H9 (cell line): ENCODE results near the gene NPRL2. TPM values are rescaled to one million over a fixed set of nuclear protein-coding genes. Genes with fewer than 3 reads are reported as not detected.

Source experiments
- DNase-seq: peaks from one replicate; pipeline ENCODE4 v3.0.0-alpha.2; 2017
- H2AFZ ChIP-seq: one replicate; pipeline ENCODE4 v1.6.1; 2013; ENCODE audit warnings: mild to moderate bottlenecking, low read length, control low read depth, moderate library complexity
- H2AK5ac ChIP-seq: 2 replicates; pipeline ENCODE4 v1.6.1; 2013; ENCODE audit warnings: low read length, control low read depth, mixed read lengths; ENCODE audit not compliant: insufficient read length
- H2BK120ac ChIP-seq: one replicate; pipeline ENCODE4 v1.6.1; 2013; ENCODE audit warnings: low read depth, mild to moderate bottlenecking, low read length, control low read depth, inconsistent platforms; ENCODE audit not compliant: poor library complexity, severe bottlenecking
- H2BK12ac ChIP-seq: 2 replicates; pipeline ENCODE4 v1.6.1; 2013; ENCODE audit warnings: low read length, control low read depth, mixed read lengths, low read depth; ENCODE audit not compliant: insufficient read length
- H2BK15ac ChIP-seq: 2 replicates; pipeline ENCODE4 v1.6.1; 2013; ENCODE audit warnings: low read depth, low read length, control low read depth
- H2BK20ac ChIP-seq: one replicate; pipeline ENCODE4 v1.6.1; 2013; ENCODE audit warnings: low read depth, mild to moderate bottlenecking, low read length, control low read depth, inconsistent platforms; ENCODE audit not compliant: poor library complexity, severe bottlenecking
- H2BK5ac ChIP-seq: 2 replicates; pipeline ENCODE4 v1.6.1; 2013; ENCODE audit warnings: low read length, control low read depth, mixed read lengths; ENCODE audit not compliant: insufficient read length
- H3K14ac ChIP-seq: 2 replicates; pipeline ENCODE4 v1.6.1; 2013; ENCODE audit warnings: low read length, control low read depth; ENCODE audit not compliant: insufficient read depth
- H3K18ac ChIP-seq: 2 replicates; pipeline ENCODE4 v1.6.1; 2013; ENCODE audit warnings: low read depth, mild to moderate bottlenecking, mixed read lengths, low read length, control low read depth; ENCODE audit not compliant: insufficient read length
- H3K23ac ChIP-seq: 2 replicates; pipeline ENCODE4 v1.6.1; 2013; ENCODE audit warnings: low read length, control low read depth, mixed read lengths, low read depth; ENCODE audit not compliant: insufficient read length
- H3K23me2 ChIP-seq: 2 replicates; pipeline ENCODE4 v1.6.1; 2013; ENCODE audit warnings: low read depth, mild to moderate bottlenecking, mixed read lengths, low read length, control low read depth; ENCODE audit not compliant: insufficient read length, poor library complexity, severe bottlenecking
- H3K27ac ChIP-seq: 2 replicates; pipeline ENCODE4 v1.5.1; 2013; ENCODE audit warnings: low read length, control low read depth, mixed read lengths, low read depth; ENCODE audit not compliant: insufficient read length
- H3K27me3 ChIP-seq: 2 replicates; pipeline ENCODE4 v1.6.1; 2013; ENCODE audit warnings: low read length, control low read depth, inconsistent platforms; ENCODE audit not compliant: insufficient read depth
- H3K4ac ChIP-seq: 2 replicates; pipeline ENCODE4 v1.6.1; 2013; ENCODE audit warnings: low read depth, mild to moderate bottlenecking, control low read depth, inconsistent platforms, low read length, moderate library complexity
- H3K4me1 ChIP-seq: 2 replicates; pipeline ENCODE4 v1.6.1; 2013; ENCODE audit warnings: low read length, control low read depth, inconsistent platforms; ENCODE audit not compliant: insufficient read depth
- H3K4me2 ChIP-seq: 2 replicates; pipeline ENCODE4 v1.6.1; 2013; ENCODE audit warnings: low read length, control low read depth, mixed read lengths; ENCODE audit not compliant: insufficient read length, insufficient read depth
- H3K56ac ChIP-seq: 2 replicates; pipeline ENCODE4 v1.6.1; 2013; ENCODE audit warnings: low read depth, mild to moderate bottlenecking, mixed read lengths, low read length, control low read depth; ENCODE audit not compliant: insufficient read length
- H3K79me1 ChIP-seq: 2 replicates; pipeline ENCODE4 v1.6.1; 2013; ENCODE audit warnings: low read depth, mild to moderate bottlenecking, moderate library complexity, low read length, control low read depth, inconsistent platforms; ENCODE audit not compliant: insufficient read depth, poor library complexity, severe bottlenecking
- H3K79me2 ChIP-seq: 2 replicates; pipeline ENCODE4 v1.6.1; 2013; ENCODE audit warnings: low read length, control low read depth, inconsistent platforms; ENCODE audit not compliant: insufficient read depth
- H3K9ac ChIP-seq: 2 replicates; pipeline ENCODE4 v1.6.1; 2013; ENCODE audit warnings: low read length, control low read depth, mixed read lengths; ENCODE audit not compliant: insufficient read length; ENCODE audit errors: extremely low read depth
- H3K9me3 ChIP-seq: one replicate; pipeline ENCODE4 v1.6.1; 2013; ENCODE audit warnings: low read depth, low read length, inconsistent platforms; ENCODE audit not compliant: control insufficient read depth
- H3T11ph ChIP-seq: one replicate; pipeline ENCODE4 v1.6.1; 2013; ENCODE audit warnings: mild to moderate bottlenecking, low read length, control low read depth, inconsistent platforms
- H4K20me1 ChIP-seq: one replicate; pipeline ENCODE4 v1.6.1; 2013; ENCODE audit not compliant: control insufficient read depth, insufficient read length, insufficient read depth
- H4K5ac ChIP-seq: 2 replicates; pipeline ENCODE4 v1.6.1; 2013; ENCODE audit warnings: low read depth, mild to moderate bottlenecking, mixed read lengths, low read length, control low read depth; ENCODE audit not compliant: insufficient read length
- H4K8ac ChIP-seq: replicated peaks from 2 replicates; pipeline ENCODE4 v1.6.1; 2013; ENCODE audit warnings: low read length, control low read depth, mixed read lengths, low read depth; ENCODE audit not compliant: insufficient read length
- H4K91ac ChIP-seq: 2 replicates; pipeline ENCODE4 v1.6.1; 2013; ENCODE audit warnings: low read depth, mild to moderate bottlenecking, moderate library complexity, mixed read lengths, low read length, control low read depth; ENCODE audit not compliant: insufficient read length
- H3K27ac Mint-ChIP-seq, 3 experiments: 2 replicates in 2 of 3; 3 replicates in 1 of 3; pipeline ENCODE4 v1.8.0; 2020 to 2021; ENCODE audit warnings: mixed read lengths in 3 of 3, mild to moderate bottlenecking in 1 of 3, moderate library complexity in 1 of 3
- H3K27me3 Mint-ChIP-seq: 2 replicates; pipeline ENCODE4 v1.8.0; 2021; ENCODE audit warnings: low read depth, mild to moderate bottlenecking, moderate library complexity, mixed read lengths
- H3K36me3 Mint-ChIP-seq, 3 experiments: 2 replicates in 2 of 3; 3 replicates in 1 of 3; pipeline ENCODE4 v1.8.0; 2020 to 2021; ENCODE audit warnings: low read depth in 3 of 3, mixed read lengths in 3 of 3; ENCODE audit not compliant: insufficient read depth in 1 of 3
- H3K4me1 Mint-ChIP-seq, 2 experiments: 2 replicates each; pipeline ENCODE4 v1.8.0; 2020; ENCODE audit warnings: mixed read lengths in 2 of 2
- H3K4me3 Mint-ChIP-seq, 2 experiments: 2 replicates in 1 of 2; 3 replicates in 1 of 2; pipeline ENCODE4 v1.8.0; 2020 to 2021; ENCODE audit warnings: mild to moderate bottlenecking in 2 of 2, mixed read lengths in 2 of 2, moderate library complexity in 1 of 2
- H3K9me3 Mint-ChIP-seq, 2 experiments: 2 replicates in 1 of 2; 3 replicates in 1 of 2; pipeline ENCODE4 v1.8.0; 2020; ENCODE audit warnings: mild to moderate bottlenecking in 2 of 2, mixed read lengths in 2 of 2, moderate library complexity in 1 of 2
- CTCF ChIP-seq: fragments of 200-600 bp; sonication (generic); conservative IDR thresholded peaks from 3 replicates; pipeline ENCODE4 v1.8.0; 2021; ENCODE audit warnings: antibody characterized with exemption, mild to moderate bottlenecking
- WGBS: extraction: QIAGEN DNeasy Blood & Tissue Kit; methylation state at CpG from one replicate; pipeline ENCODE4 v1.1.7; 2013; ENCODE audit warnings: missing lambda C conversion rate, low lambda C conversion rate, mixed read lengths; ENCODE audit not compliant: insufficient read length; ENCODE audit errors: extremely low coverage; 5-methylcytosine and 5-hydroxymethylcytosine counted together
- total RNA-seq: library from RNA; stranded (reverse); gene quantifications from 2 replicates; pipeline ENCODE4 v1.2.1, GENCODE V29; 2021

NPRL2 gene
- total RNA-seq, 1 experiment from 2014 or later = 23.4 TPM

- peaks cover 48 to 57% (median 56%) of the 10 kb centered on the region in 3 experiments for H3K36me3 Mint-ChIP-seq
These were observed 33.8 kb downstream of the NPRL2 start for GRCh38 chr3:50316657-50317242.

More at GRCh38 chr3:50316657-50317242, 33.8 kb downstream of the NPRL2 start:
- peaks cover 5 to 7% of the 10 kb centered on the region in 2 experiments for H3K9me3 Mint-ChIP-seq
- peaks cover 15 to 30% of the 10 kb centered on the region in 2 experiments for H3K4me1 Mint-ChIP-seq
- no peak overlapping the region for H2AFZ ChIP-seq
- H3K9ac ChIP-seq = no peak overlapping the region
- no peak overlapping the region for H2BK15ac ChIP-seq
- H3K14ac ChIP-seq = no peak overlapping the region
- no peak overlapping the region for H4K5ac ChIP-seq
- H3K4ac ChIP-seq = no peak overlapping the region
- H3K27ac ChIP-seq = no peak overlapping the region
- no peaks in the 10 kb centered on the region for H4K20me1 ChIP-seq
- H2BK20ac ChIP-seq = no peak overlapping the region
- no peak overlapping the region for H3K23ac ChIP-seq
- no peak overlapping the region; a peak in 1 of 5 replicates for H3K4me3 Mint-ChIP-seq
- H3K79me2 ChIP-seq = peaks cover 5% of the 10 kb centered on the region; the same call in 1 of the 2 replicates
- no peaks in the 10 kb centered on the region; the same call in 1 of the 2 replicates for H3K4me1 ChIP-seq
- no peaks in the 10 kb centered on the region for H3K27me3 Mint-ChIP-seq
- H2BK12ac ChIP-seq = no peak overlapping the region
- H3K27ac Mint-ChIP-seq = peak overlapping the region in 2 of 3 experiments; percentile 3 to 79; a peak in 3 of 7 replicates
- H2BK120ac ChIP-seq = no peak overlapping the region
- H3K56ac ChIP-seq = no peak overlapping the region
- H3K23me2 ChIP-seq = peaks cover 3% of the 10 kb centered on the region
- H4K8ac ChIP-seq = no peak overlapping the region
- no peak for TF ChIP-seq CTCF
- DNase-seq = peak; percentile 75
- H3K27me3 ChIP-seq = no peaks in the 10 kb centered on the region
- no peak overlapping the region for H4K91ac ChIP-seq
- WGBS = no CpG with 5 or more reads among the region's 9 CpGs
- H3K9me3 ChIP-seq = no peaks in the 10 kb centered on the region
- H2BK5ac ChIP-seq = no peak overlapping the region
- H3K4me2 ChIP-seq = no peak overlapping the region
- H2AK5ac ChIP-seq = no peak overlapping the region
- no peak overlapping the region for H3T11ph ChIP-seq
- no peak overlapping the region for H3K18ac ChIP-seq
- H3K79me1 ChIP-seq = no peaks in the 10 kb centered on the region
